Hindlimb muscle (tissue), 1 donor: Measurements from ENCODE around the gene INO80. TPM values are rescaled to one million over a fixed set of nuclear protein-coding genes. Genes with fewer than 3 reads are reported as not detected.

Experiments
- polyA plus RNA-seq: library from polyadenylated mRNA; unstranded; fragments of 120-200 nt; gene quantifications from one replicate; pipeline ENCODE4 v1.2.1, GENCODE V29; 2013; ENCODE audit not compliant: insufficient read length

Gene INO80
- polyA plus RNA-seq, 1 donor = 17.8 TPM

Other genes with a start within 250 kb of the INO80 start
- 0.30 TPM for gene RHOV, start 242.0 kb downstream of the INO80 start, polyA plus RNA-seq
- 9.6 TPM for gene VPS18, start 221.8 kb downstream of the INO80 start, polyA plus RNA-seq
- gene DLL4, start 186.9 kb downstream of the INO80 start, polyA plus RNA-seq = 16.7 TPM
- gene CHAC1, start 162.8 kb downstream of the INO80 start, polyA plus RNA-seq = 3.1 TPM
- 0.12 TPM for gene EXD1, start 114.5 kb upstream of the INO80 start, polyA plus RNA-seq
- gene CHP1, start 115.0 kb upstream of the INO80 start, polyA plus RNA-seq = 59.2 TPM
- 3.4 TPM for gene OIP5, start 216.3 kb upstream of the INO80 start, polyA plus RNA-seq
- gene NUSAP1, start 216.6 kb upstream of the INO80 start, polyA plus RNA-seq = 30.4 TPM